Renal cortical epithelial cell (primary cell): ENCODE results near the gene GPRC6A. TPM values are rescaled to one million over a fixed set of nuclear protein-coding genes. Genes with fewer than 3 reads are reported as not detected.
"Not testable (repeated sequence)": the region's sequence is repeated elsewhere in the genome, so short reads cannot be mapped to it uniquely, and the experiment has no call there.

Experiments used
- DNase-seq: peaks from one replicate; pipeline ENCODE4 v3.0.0-alpha.2; 2011; ENCODE audit warnings: low read depth
- total RNA-seq: library from RNA; depleted of rRNA; stranded (reverse); fragments of >200 nt; gene quantifications from 2 replicates; pipeline ENCODE4 v1.2.3, GENCODE V29; 2014

GPRC6A gene, protein sequence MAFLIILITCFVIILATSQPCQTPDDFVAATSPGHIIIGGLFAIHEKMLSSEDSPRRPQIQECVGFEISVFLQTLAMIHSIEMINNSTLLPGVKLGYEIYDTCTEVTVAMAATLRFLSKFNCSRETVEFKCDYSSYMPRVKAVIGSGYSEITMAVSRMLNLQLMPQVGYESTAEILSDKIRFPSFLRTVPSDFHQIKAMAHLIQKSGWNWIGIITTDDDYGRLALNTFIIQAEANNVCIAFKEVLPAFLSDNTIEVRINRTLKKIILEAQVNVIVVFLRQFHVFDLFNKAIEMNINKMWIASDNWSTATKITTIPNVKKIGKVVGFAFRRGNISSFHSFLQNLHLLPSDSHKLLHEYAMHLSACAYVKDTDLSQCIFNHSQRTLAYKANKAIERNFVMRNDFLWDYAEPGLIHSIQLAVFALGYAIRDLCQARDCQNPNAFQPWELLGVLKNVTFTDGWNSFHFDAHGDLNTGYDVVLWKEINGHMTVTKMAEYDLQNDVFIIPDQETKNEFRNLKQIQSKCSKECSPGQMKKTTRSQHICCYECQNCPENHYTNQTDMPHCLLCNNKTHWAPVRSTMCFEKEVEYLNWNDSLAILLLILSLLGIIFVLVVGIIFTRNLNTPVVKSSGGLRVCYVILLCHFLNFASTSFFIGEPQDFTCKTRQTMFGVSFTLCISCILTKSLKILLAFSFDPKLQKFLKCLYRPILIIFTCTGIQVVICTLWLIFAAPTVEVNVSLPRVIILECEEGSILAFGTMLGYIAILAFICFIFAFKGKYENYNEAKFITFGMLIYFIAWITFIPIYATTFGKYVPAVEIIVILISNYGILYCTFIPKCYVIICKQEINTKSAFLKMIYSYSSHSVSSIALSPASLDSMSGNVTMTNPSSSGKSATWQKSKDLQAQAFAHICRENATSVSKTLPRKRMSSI
- total RNA-seq = not detected in 2 replicates

DNA sequence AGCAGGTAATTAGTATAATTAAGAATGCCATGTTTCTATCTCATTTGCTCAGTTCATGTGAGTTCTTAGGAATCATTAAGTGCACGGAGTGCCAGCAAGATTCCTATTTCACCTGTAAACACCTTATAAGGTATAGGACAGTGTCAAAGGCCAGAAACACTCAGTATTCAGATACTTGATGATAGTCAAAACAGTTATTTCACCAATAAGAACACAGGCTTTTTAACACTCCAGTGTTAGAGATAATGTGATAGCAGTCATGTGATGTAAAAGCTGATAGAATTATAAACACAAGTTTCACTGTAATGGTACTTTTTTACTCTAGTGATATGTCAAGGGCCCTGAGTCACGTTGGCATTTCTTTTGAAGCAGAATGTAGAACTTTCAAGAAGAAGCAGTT, at the start of gene GPRC6A:
Gene GPRC6A (minus strand): TSS at position 101 of the 400 bp plus-strand sequence. CDS start 70 bp downstream, at position 31.
- no peak for DNase-seq

DNA sequence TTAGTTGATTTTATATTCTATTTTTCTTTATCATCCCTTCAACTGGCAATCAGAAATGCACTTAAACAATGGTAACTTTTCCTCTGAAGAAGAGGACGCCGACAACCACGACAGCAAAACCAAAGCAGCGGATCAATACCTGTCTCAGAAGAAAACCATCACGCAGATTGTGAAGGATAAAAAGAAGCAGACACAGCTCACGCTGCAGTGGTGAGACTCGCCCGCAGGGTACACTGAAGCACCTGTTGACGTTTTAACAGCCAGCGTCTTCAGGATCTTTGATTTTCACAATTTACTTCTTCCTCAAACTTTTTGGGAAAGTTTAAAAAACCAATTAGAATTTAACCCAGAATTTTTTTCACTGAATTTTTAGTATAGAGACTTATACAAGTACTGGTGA, 48.9 kb upstream of the GPRC6A start:
- DNase-seq = no peak

DNA sequence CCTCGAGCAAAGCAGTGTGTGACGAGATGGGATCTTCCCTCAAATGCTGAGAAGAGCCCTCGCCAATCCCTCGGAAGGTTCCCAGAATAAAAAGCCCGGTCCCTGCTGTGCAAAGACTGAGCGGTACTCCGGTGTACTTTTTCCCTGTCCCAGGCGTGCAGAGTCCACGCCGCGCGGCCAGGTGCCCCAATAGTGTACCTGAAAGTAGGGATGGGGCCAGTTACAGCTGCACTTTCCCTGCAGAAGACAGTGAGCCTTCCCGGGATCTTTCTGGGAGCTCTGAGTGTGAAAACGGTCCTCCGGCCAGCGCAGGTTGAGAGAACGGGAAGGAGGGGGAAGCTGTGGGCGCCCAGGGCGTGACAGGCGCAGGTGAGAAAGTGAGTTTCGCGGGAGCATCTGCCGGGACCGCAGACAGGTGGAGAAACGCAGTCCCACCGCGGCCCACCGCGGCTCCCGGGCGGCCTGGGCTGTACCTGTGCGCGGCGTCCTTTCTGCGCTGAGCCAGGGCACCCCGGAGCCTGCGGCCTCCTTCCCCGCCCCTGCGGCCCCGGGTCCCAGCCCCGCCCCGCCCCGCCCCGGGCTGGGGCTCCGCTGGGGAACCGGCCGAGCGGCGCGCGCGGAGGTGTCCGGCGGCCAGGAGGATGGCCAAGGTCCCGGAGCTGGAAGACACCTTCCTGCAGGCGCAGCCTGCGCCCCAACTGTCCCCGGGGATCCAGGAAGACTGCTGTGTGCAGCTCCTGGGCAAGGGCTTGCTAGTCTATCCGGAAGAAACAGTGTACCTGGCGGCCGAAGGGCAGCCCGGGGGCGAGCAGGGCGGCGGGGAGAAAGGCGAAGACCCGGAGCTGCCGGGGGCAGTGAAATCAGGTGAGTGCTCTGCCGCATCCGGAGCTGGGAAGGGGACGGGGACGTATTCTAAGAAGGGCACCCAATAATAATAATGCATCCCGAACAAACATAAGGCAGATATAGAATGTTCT, 48.0 kb upstream of the GPRC6A start, which contains the start of gene RFX6:
Gene RFX6 (plus strand): TSS at position 608 of the 977 bp plus-strand sequence. CDS start 34 bp downstream, at position 642.
- no peak for DNase-seq

DNA sequence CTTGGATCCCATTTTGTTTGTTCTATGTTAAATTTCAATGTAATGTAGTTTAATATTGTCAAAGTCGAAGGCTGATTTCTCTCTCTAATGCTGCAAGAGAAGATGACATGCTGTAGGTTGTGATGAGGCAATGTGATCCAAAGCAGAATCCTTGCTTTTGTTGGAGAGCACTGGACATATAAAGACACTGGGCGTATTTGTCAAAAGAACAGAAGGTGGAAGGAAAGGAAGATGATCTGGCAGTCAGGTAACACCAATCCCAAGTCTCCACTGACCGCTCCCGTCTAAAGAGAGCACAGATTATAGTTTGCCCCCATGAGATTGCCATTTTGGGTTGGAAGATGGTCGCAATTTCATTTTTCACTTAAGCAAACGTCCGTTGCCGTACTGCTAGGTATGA, 47.2 kb upstream of the GPRC6A start:
- DNase-seq = no peak

DNA sequence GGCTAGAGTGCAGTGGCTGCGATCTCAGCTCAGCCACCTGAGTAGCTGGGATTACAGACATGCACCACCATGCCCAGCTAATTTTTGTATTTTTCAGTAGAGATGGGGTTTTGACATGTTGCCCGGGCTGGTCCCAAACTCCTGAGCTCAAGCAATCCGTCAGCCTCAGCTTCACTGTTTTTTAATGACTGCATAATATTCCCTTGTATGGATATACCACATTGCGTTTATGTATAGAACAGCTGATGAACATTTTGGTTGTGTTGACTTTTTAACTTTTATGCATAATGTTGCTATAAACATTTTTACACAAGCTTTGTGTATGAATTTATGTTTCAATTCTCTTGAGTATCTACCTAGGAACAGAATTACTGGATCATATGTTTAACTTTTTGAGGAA, 43.9 kb upstream of the GPRC6A start:
- no peak for DNase-seq

DNA sequence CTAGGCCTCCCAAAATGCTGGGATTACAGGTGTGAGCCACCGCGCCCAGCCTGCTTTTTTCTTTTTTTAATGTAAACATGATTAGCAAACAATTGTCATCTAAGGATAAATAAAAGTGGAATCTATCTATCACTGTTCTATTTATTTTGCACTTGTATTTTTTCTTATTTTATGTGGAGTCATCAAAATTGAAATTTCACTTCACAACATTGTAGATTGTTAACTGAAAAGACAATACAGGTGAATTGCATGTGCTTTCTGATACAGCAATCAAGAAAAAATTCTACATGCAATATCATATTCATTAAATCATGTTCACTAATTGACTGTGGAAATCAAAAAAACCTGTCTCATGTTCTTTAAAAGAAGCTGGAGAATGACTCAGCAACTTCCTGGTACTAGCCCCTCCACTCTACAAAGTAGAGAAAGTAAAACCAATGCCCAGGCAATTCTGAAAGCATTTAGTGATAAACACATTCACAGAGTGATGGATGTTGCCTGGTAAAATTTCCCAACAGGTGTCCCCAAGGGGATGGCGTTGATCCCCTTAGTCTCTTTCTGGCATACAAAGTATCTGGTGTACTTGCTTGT, 37.5 kb upstream of the GPRC6A start:
- DNase-seq = peak; percentile 24

DNA sequence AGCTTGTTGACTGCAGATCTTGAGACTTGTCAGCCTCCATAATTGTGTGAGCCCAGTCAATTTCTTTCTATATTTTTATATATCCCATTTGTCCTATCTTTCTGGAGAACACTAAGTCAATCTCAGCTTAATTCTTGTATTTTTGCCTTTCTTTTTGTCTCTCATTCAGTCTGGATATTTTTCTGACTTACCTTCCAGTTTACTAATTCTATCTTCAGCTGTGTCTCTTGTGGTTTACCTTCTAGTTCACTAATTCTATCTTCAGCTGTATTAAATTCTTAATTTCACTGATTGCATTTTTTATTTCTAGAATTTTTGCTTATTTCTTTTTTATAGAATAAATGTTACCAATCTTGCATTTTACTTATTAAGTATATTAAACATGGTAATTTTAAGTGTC, 30.4 kb upstream of the GPRC6A start:
- no peak for DNase-seq

DNA sequence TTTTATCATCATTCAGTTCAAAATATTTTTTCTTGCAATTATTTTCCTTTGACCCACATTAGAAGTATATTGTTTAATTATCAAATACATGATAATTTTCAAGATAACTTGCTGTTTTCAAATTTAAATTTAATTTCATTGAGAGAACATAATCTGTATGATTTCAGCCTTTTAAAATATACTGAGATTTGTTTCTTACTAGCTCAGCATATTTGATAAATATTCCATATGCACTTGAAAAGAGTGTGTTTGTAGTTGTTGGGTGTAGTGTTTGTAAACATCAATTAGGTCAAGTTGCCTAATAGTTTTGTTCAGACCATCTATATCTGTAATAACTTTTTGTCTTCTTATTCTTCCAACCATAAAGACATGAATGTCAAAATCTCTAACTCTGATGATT, 29.2 kb upstream of the GPRC6A start:
- no peak for DNase-seq

DNA sequence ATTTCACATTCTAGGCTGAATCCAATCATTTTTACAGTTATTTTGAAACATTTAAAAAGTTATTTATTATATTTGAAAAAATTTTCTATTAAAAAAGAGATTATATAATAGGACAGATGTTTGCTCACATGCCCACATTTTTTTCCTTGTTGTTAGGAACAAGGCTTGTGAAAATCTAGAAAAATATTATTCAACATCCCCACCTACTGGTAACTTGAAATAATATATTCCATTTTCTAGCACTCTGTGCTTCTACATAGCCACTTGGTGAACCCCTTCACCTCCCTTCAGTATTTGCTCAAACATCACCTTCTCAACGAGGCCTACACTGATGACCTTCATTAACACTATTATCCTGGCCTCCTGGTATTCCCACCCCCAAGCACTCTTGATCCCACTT, 18.3 kb upstream of the GPRC6A start:
- DNase-seq = peak; percentile 65

DNA sequence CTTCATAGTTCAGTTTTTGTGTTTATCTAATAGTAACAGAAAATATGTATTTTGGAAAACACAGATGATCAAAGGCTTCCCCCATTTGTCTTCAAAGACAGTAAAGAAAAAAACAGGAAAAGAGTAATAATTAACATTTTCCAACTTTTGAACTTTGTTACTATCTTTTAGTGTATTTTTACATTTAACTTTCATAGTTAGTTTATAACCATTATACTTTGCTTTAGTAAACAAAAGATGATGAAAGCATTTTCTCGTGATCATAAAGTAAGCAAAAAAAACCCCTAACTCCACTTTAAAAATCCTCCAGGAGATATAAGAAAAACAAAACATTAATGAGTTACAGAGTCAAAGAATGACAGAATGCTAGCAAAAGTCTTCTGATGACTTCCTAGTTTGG, 13.6 kb upstream of the GPRC6A start:
- DNase-seq = peak; percentile 24

DNA sequence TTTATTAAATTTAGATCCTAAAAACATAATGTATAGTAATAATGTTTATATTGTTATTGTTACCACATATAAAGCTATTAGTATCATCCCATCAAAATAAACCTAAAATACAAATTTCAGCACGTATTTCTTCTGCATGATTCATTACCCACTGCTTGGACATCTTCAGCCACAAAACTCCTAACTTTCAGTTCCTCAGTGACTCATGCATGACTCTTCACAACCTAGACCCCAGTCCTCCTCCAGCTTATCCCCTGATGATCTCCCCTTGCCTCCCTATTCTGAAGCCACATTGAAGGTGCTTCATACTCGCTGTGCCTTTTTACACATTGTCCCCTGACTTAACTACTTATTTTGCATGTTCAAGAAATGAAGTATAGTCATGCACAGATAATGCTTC, 11.2 kb upstream of the GPRC6A start:
- peak; percentile 74 for DNase-seq

DNA sequence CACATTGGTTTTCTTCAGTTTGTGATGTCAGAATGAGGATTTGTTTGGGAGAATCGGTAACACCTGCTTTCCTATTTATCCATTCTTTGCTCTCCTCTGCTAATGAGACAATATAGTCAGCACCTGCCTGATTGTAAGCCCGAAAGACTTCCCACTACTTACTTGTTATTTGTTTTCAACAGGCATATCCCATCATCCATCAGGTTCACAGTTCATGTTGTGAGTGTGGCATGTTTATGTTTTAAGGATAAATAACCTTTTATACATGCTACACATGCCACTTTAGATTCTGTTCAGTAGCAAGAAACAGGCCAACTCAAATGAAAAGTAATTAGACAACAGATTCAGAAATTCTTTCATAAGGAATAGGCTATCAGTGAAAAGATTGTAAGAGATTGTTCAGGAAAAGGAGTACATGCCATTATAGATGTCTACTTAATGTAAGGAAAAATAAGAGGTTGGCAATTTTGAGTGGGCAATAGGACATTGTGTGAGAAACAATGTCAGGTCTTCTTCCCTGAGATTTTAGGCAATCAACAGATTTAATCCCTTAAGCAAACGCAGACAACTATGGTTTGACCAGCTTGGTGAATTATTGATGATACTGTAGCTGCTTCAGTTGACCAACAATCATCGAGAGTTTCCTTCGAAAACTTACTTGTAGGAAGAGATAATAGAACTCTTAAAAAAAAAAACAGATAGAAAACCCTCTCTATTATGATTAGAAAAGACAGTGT, 7.9 kb upstream of the GPRC6A start:
- no peak for DNase-seq

DNA sequence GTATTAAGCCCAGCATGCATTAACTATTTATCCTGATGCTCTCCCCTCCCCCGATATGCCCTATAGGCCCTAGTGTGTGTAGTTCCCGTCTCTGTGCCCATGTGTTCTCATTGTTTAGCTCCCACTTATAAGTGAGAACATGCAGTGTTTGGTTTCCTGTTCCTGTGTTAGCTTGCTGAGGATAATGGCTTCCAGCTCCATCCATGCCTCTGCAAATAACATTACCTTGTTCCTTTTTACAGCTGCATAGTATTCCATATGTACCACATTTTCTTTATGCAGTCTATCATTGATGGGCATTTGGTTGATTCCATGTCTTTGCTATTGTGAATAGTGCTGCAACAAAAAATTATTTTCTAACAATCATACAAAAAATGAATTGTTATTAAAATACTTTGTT, 5.6 kb upstream of the GPRC6A start:
- not testable (repeated sequence) for DNase-seq

DNA sequence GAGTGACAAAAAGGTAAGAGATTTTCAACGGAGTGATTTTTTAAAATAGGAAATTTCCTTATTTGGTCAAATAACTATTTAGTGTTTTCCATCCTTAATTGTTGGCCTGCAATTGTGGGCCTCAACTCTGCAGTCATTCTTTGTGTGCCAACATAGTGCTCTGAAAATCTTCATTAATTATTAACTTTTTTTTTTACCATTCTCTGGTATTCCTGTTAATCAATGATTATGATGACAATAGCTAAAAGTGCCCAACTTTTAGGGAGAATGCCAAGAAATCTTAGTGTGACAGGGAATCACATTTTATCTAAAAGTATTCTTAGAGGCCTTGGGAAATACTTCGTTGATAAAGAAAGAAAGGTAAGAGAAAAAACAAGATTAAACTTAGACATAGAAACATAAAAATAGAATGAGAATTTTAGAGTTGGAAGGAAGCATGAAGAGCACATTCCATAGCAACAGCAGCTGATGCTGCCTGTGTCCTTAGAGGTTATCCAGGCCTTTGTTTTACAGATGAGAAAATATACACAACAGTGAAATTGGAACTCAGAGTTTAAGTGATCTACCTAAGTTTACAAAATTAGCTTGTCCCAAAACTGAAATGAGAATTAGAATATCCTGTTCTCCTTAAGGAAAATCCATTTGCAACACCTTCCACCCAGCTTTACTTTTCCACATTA, 1.2 kb downstream of the GPRC6A start:
- peak; percentile 81 for DNase-seq

DNA sequence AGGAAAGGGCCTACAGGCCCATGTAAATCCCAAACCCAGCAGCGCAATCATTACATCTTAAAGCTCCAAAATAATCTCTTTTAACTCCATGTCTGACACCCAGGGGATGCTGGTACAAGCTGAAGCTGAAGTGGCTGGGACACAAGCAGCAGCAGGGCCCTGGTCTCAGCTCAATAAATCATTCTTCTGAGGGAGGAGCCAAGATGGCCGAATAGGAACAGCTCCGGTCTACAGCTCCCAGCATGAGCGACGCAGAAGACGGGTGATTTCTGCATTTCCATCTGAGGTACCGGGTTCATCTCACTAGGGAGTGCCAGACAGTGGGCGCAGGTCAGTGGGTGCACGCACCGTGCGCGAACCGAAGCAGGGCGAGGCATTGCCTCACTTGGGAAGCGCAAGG, 12.5 kb downstream of the GPRC6A start:
- DNase-seq = not testable (repeated sequence)

DNA sequence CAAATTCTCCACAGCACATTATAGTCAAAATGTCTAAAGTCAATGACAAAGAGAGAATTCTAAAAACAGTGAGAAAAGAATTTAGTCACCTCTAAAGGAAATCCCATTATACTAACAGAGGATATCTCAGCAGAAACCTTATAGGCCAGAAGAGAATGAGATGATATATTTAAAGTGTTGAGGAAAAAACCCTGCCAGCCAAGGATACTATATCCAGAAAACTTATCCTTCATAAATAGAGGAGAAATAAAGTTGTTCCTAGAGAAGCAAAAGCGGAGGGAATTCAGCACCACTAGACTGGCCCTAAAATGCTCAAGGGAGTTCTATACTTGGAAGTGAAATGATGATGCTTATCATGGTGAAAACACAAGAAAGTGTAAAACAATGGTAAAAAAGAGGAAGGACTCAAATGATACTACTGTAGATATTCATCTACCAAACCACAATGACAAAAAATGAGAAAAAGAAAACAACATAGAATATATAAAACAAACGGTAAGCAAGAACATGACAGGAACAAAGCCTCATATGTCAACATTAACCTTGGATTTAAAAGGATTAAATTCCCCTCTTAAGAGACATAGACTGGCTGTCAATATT, 16.7 kb downstream of the GPRC6A start:
- no peak for DNase-seq

DNA sequence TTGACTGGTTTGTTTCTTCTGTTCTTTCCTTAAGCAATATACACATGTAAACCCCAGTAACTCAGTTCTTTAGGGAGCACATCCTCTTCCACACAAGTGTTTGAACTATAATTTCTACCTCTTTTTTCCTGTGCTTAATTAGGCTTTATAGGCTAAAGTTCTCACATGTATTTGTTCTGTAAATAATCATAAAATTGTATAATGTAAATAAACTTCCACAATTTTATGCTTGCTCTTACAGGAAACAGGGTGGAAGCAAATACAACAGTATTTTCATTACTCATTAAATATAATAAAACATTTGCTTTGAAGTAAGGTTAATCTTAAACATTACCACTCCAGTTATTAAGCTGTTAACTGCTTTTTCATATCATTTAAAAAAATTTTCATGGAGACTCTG, 26.9 kb downstream of the GPRC6A start:
- DNase-seq = no peak

DNA sequence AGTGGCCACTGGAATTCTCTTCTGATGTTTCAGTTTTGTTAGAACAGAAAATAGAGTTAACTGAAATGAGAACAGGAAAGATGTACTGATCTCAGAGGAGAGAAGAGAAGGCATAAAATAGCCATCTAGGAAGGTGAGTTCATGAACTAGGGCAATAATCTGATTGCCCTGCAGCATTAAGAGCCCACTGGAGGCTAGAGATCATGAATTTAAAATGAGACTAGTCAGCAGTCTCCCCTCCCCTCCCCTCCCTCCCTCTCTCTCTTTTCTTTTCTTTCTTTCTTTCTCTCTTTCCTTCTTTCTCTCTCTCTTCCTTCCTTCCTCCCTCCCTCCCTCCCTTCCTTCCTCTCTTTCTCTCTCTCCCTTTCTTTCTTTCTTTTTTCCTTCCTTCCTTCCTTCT, 28.9 kb downstream of the GPRC6A start:
- no peak for DNase-seq

DNA sequence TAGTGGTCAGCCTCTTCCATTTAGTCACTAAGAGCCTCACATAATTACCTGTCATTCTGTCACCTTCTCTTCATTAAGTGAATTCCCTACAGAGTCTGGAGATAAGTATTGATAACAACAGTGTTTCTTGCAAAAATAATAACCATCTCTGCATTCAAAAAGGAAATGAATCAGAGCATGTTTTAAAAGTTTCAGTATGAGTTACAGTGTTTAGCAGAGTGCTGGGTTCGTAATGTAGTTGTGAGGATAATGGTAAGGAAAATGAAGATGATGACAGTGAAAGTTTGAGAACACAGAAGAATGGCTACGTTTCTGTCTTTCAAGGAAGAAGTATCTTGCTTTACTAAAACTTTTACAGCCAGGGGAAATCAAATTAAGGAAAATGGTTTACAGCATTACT, 31.3 kb downstream of the GPRC6A start:
- DNase-seq = no peak
